GM12878 (cell line): ENCODE data around the gene SDR9C7. TPM values are rescaled to one million over a fixed set of nuclear protein-coding genes. Genes with fewer than 3 reads are reported as not detected.
A peak's percentile ranks its signal among the peaks of the same experiment; 100 is the strongest.

Source experiments
- ATAC-seq: fragments of 200-7000 bp; cut with Tn5 transposase; 3 replicates; pipeline ENCODE4 v1.9.1; 2020; ENCODE audit warnings: mild to moderate bottlenecking, moderate library complexity
- BruUV-seq: library from RNA; stranded (reverse); fragments of 400-500 nt; replicated peaks from 2 replicates; lab custom pipeline; 2021; lab: Mats Ljungman, UMichigan
- CTCF ChIA-PET: fragments of 300-600 bp; sonication (Branson Sonifier 250); formaldehyde crosslinking; extraction: SDS; loops from one replicate; lab custom pipeline; 2021; ENCODE audit warnings: inconsistent platforms; lab: Yijun Ruan, JAX
- POLR2A ChIA-PET: fragments of 350-600 bp; formaldehyde crosslinking; extraction: SDS; loops from one replicate; lab custom pipeline; 2021; ENCODE audit warnings: inconsistent platforms; lab: Charles Lee
- RAD21 ChIA-PET: fragments of 300-600 bp; sonication (Branson Sonifier 250); formaldehyde crosslinking; loops from one replicate; lab custom pipeline; 2023; ENCODE audit warnings: antibody characterized with exemption; ENCODE audit not compliant: unreplicated experiment; lab: Charles Lee
- SMC1A ChIA-PET: fragments of 300-600 bp; sonication (Branson Sonifier 250); formaldehyde crosslinking; loops from one replicate; lab custom pipeline; 2023; ENCODE audit not compliant: unreplicated experiment, uncharacterized antibody; lab: Charles Lee
- DNase-seq: peaks from one replicate; pipeline ENCODE4 v3.0.0-alpha.2; 2011; ENCODE audit warnings: low read depth, low spot score
- FAIRE-seq: peaks from 3 replicates; lab custom pipeline; 2011; peaks lifted over from hg19 to GRCh38; lab: Jason Lieb, UNC
- H2AFZ ChIP-seq: 2 replicates; pipeline ENCODE4 v1.6.0; 2011; ENCODE audit warnings: low read depth, low read length, control low read depth; ENCODE audit not compliant: control insufficient read depth
- H3K27ac ChIP-seq: 2 replicates; pipeline ENCODE4 v1.5.1; 2011; ENCODE audit warnings: control low read depth; ENCODE audit not compliant: control insufficient read depth, insufficient read depth
- H3K27me3 ChIP-seq, 2 experiments: replicated peaks in 1 of 2; 2 replicates each; pipeline versions ENCODE4 v1.6.0 to v1.6.1; 2011; ENCODE audit warnings: low read length in 1 of 2; ENCODE audit not compliant: control insufficient read depth in 2 of 2, insufficient read depth in 2 of 2
- H3K36me3 ChIP-seq, 2 experiments: 2 replicates each; pipeline ENCODE4 v1.5.1; 2011; ENCODE audit warnings: low read length in 1 of 2; ENCODE audit not compliant: control insufficient read depth in 2 of 2, insufficient read depth in 2 of 2
- H3K4me1 ChIP-seq: 2 replicates; pipeline ENCODE4 v1.6.1; 2011; ENCODE audit warnings: mild to moderate bottlenecking, low read length, moderate library complexity, mixed read lengths; ENCODE audit not compliant: control insufficient read depth, insufficient read depth
- H3K4me2 ChIP-seq: 2 replicates; pipeline ENCODE4 v1.6.0; 2011; ENCODE audit warnings: control low read depth; ENCODE audit not compliant: control insufficient read depth, insufficient read depth
- H3K4me3 ChIP-seq: fragments of 200-600 bp; sonication (generic); 2 replicates; pipeline ENCODE4 v1.5.1; 2016
- H3K79me2 ChIP-seq: 2 replicates; pipeline ENCODE4 v1.6.0; 2011; ENCODE audit warnings: low read length; ENCODE audit not compliant: control insufficient read depth, insufficient read depth
- H3K9ac ChIP-seq: 2 replicates; pipeline ENCODE4 v1.8.0; 2011; ENCODE audit warnings: low read length, control low read depth, mixed read lengths; ENCODE audit not compliant: control insufficient read depth, insufficient read depth
- H3K9me3 ChIP-seq: replicated peaks from 3 replicates; pipeline ENCODE4 v1.5.1; 2011; ENCODE audit warnings: mild to moderate bottlenecking, low read length; ENCODE audit not compliant: control insufficient read depth, insufficient read depth
- H4K20me1 ChIP-seq: 2 replicates; pipeline ENCODE4 v1.6.0; 2011; ENCODE audit not compliant: control insufficient read depth, insufficient read depth
- ATF3 ChIP-seq: IDR thresholded peaks from 2 replicates; pipeline ENCODE4 v1.6.1; 2011; ENCODE audit warnings: low read depth, mild to moderate bottlenecking, low read length, moderate library complexity, borderline replicate concordance; ENCODE audit errors: extremely low read depth
- CBX5 ChIP-seq: sonication (generic); IDR thresholded peaks from 2 replicates; pipeline ENCODE4 v1.6.1; 2016; ENCODE audit warnings: low read depth, moderate library complexity, mild to moderate bottlenecking, inconsistent platforms
- CREB1 ChIP-seq: IDR thresholded peaks from 2 replicates; pipeline ENCODE4 v1.6.1; 2012; ENCODE audit warnings: low read depth, mild to moderate bottlenecking, inconsistent platforms
- CTCF ChIP-seq, 3 experiments: IDR thresholded peaks in 2 of 3; conservative IDR thresholded peaks in 1 of 3; 2 replicates each; pipeline ENCODE4 v1.5.1; 2011; ENCODE audit warnings: low read depth in 3 of 3, low read length in 3 of 3, mild to moderate bottlenecking in 3 of 3, control low read depth in 2 of 3, moderate library complexity in 2 of 3, inconsistent platforms in 1 of 3, mixed read lengths in 1 of 3; ENCODE audit not compliant: control insufficient read depth in 2 of 3, insufficient read depth in 1 of 3; ENCODE audit errors: extremely low read depth in 1 of 3
- HCFC1 ChIP-seq: fragments of 150-350 bp; IDR thresholded peaks from 2 replicates; pipeline ENCODE4 v1.6.1; 2014; ENCODE audit warnings: low read length
- IRF5 ChIP-seq: fragments of 450-650 bp; IDR thresholded peaks from 2 replicates; pipeline ENCODE4 v1.6.1; 2017; ENCODE audit warnings: borderline replicate concordance
- KDM1A ChIP-seq: fragments of 200-600 bp; sonication (generic); IDR thresholded peaks from 2 replicates; pipeline ENCODE4 v1.6.1; 2016; ENCODE audit warnings: borderline replicate concordance
- RAD21 ChIP-seq: IDR thresholded peaks from 2 replicates; pipeline ENCODE4 v1.6.1; 2011; ENCODE audit warnings: mild to moderate bottlenecking, low read depth, low read length, moderate library complexity; ENCODE audit not compliant: insufficient read depth
- SMARCA5 ChIP-seq: fragments of 450-650 bp; IDR thresholded peaks from 2 replicates; pipeline ENCODE4 v1.6.1; 2017; ENCODE audit warnings: mild to moderate bottlenecking
- SREBF1 ChIP-seq: IDR thresholded peaks from 2 replicates; pipeline ENCODE4 v1.6.1; 2012; ENCODE audit warnings: mild to moderate bottlenecking, low read length
- TCF7 ChIP-seq: IDR thresholded peaks from 2 replicates; pipeline ENCODE4 v1.6.1; 2014; ENCODE audit warnings: antibody characterized with exemption, borderline replicate concordance
- ZNF274 ChIP-seq: IDR thresholded peaks from one replicate; pipeline ENCODE4 v1.8.0; 2011; ENCODE audit not compliant: insufficient read length, insufficient read depth
- WGBS: methylation state at CpG from one replicate; pipeline ENCODE4 v1.1.6; 2016; ENCODE audit warnings: low lambda C conversion rate; ENCODE audit not compliant: insufficient replicate concordance, insufficient coverage; ENCODE audit errors: missing lambda C conversion rate; 5-methylcytosine and 5-hydroxymethylcytosine counted together
- in situ Hi-C: fragments of 300-500 bp; cut with MboI; formaldehyde crosslinking; loops from 9 replicates; pipeline ENCODE4 v1.14.3; 2018; ENCODE audit warnings: mixed read lengths
- intact Hi-C: fragments of 100-400 bp; cut with micrococcal nuclease; formaldehyde crosslinking; loops from one replicate; pipeline ENCODE4 v1.14.2; 2022; ENCODE audit not compliant: unreplicated experiment
- polyA plus RNA-seq, 11 experiments: library from polyadenylated mRNA; depleted of rRNA in 4 of 11; unstranded in 6 of 11; stranded (reverse) in 5 of 11; fragments of >200 nt; fragmentation: Nextera tagmentation in 4 of 11; fragmentation: Illumina TruSeq in 1 of 11; extraction: Ambion mirVana in 4 of 11; extraction: Trizol in 1 of 11; gene quantifications; 1 replicate in 1 of 11; 2 replicates in 10 of 11; pipeline versions ENCODE4 v1.2.1 to v1.2.3, GENCODE V29; 2011 to 2016; ENCODE audit warnings: inconsistent platforms in 2 of 11, missing spikeins in 2 of 11, low read depth in 1 of 11
- total RNA-seq, 4 experiments: library from RNA; depleted of rRNA in 3 of 4; stranded (reverse); fragments of >200 nt in 3 of 4; fragmentation: Illumina TruSeq in 1 of 4; extraction: Trizol in 1 of 4; gene quantifications; 2 replicates each; pipeline versions ENCODE4 v1.2.1 to v1.2.3, GENCODE V29; 2013 to 2021

Gene SDR9C7
- total and polyA plus RNA-seq, 10 of the 15 experiments (the other 5 are each of a cell fraction or from before 2014, with no cell fraction given): 0.04 TPM; not detected in 9

GRCh38 chr12:56947633-56948456 is 13.6 kb upstream of the SDR9C7 start:
- Histone ChIP-seq H3K27me3 (no peaks in the 10 kb centered on the region; a peak in 1 of 4 replicates), H2AFZ (no peak overlapping the region), H3K36me3 (no peaks in the 10 kb centered on the region), H4K20me1 (no peaks in the 10 kb centered on the region), H3K4me2 (no peak overlapping the region), H3K4me3 (no peak overlapping the region), H3K79me2 (no peaks in the 10 kb centered on the region), H3K9ac (no peak overlapping the region), H3K27ac (no peak overlapping the region), H3K9me3 (no peaks in the 10 kb centered on the region; the same call in 2 of the 3 replicates), H3K4me1 (no peaks in the 10 kb centered on the region)
- intact Hi-C loops (no loop called here), in situ Hi-C loops (no loop called here)
- POLR2A ChIA-PET: no interaction called here
- DNase-seq: no peak
- no peak for FAIRE-seq
- RAD21 ChIA-PET: interaction anchor here (1.4 kb wide), 2 partner anchors 53 to 58 kb away, joined by 3 read pairs; no protein-coding TSS in a partner anchor
- CTCF ChIA-PET: interaction anchor here (0.6 to 1.3 kb wide), 6 partner anchors 12 to 187 kb away, joined by 3 to 5 read pairs (median 3); no protein-coding TSS in a partner anchor
- TF ChIP-seq SMARCA5 (no peak), CTCF (IDR thresholded peaks at IDR 0.05 in 2 of 3, conservative IDR thresholded peaks at IDR 0.05 in 1 of 3; ENCODE audit: control insufficient read depth in 2 of 3, extremely low read depth in 1 of 3, insufficient read depth in 1 of 3, low read depth in 3 of 3, low read length in 3 of 3) (peak in 1 of 3 experiments; percentile 17; a peak in 1 of 6 replicates), TCF7 (no peak), ZNF274 (no peak), HCFC1 (no peak), KDM1A (no peak), CBX5 (no peak), RAD21 (peak; percentile 41), IRF5 (no peak), ATF3 (no peak), SREBF1 (no peak), CREB1 (no peak)
- 41% methylated on average over 6 of the region's 6 CpGs for WGBS
- no peak for ATAC-seq
- SMC1A ChIA-PET: interaction anchor here (1.2 to 1.3 kb wide), 2 partner anchors 41 to 53 kb away, joined by 3 to 4 read pairs; no protein-coding TSS in a partner anchor
- BruUV-seq: no TSS peak
